Spleen (tissue), 11 donors: ENCODE results near the gene CCM2L. TPM values are rescaled to one million over a fixed set of nuclear protein-coding genes. Genes with fewer than 3 reads are reported as not detected.

Source experiments
- DNase-seq: peaks from one replicate; pipeline ENCODE4 v3.0.0-alpha.2; 2020
- H3K27ac ChIP-seq, 8 donors: fragments of 200-600 bp; sonication (generic) in 7 of 8; 1 replicate in 4 of 8; 2 replicates in 4 of 8; pipeline versions ENCODE4 v1.5.0 to v1.8.0; 2016 to 2021; ENCODE audit warnings: inconsistent platforms in 4 of 8, mild to moderate bottlenecking in 4 of 8, moderate library complexity in 1 of 8
- H3K27me3 ChIP-seq, 7 donors: fragments of 200-600 bp; sonication (generic) in 6 of 7; replicated peaks in 1 of 7; 1 replicate in 4 of 7; 2 replicates in 3 of 7; pipeline versions ENCODE4 v1.5.0 to v1.8.0; 2016 to 2021; ENCODE audit warnings: inconsistent platforms in 3 of 7, mild to moderate bottlenecking in 1 of 7
- H3K36me3 ChIP-seq, 6 donors: fragments of 200-600 bp; sonication (generic) in 5 of 6; 1 replicate in 4 of 6; 2 replicates in 2 of 6; pipeline versions ENCODE4 v1.5.0 to v1.8.0; 2016 to 2021; ENCODE audit warnings: inconsistent platforms in 2 of 6
- H3K4me1 ChIP-seq, 6 donors: fragments of 200-600 bp; sonication (generic) in 5 of 6; 1 replicate in 3 of 6; 2 replicates in 3 of 6; pipeline versions ENCODE4 v1.5.0 to v1.8.0; 2016 to 2021; ENCODE audit warnings: inconsistent platforms in 3 of 6
- H3K4me3 ChIP-seq, 8 donors: fragments of 200-600 bp; sonication (generic) in 7 of 8; 1 replicate in 4 of 8; 2 replicates in 4 of 8; pipeline versions ENCODE4 v1.5.0 to v1.8.0; 2016 to 2021; ENCODE audit warnings: inconsistent platforms in 4 of 8, mild to moderate bottlenecking in 4 of 8, moderate library complexity in 2 of 8
- H3K9me3 ChIP-seq, 8 donors: fragments of 200-600 bp; sonication (generic) in 7 of 8; 1 replicate in 4 of 8; 2 replicates in 4 of 8; pipeline versions ENCODE4 v1.5.0 to v1.8.0; 2016 to 2021; ENCODE audit warnings: inconsistent platforms in 4 of 8
- CTCF ChIP-seq, 11 experiments: fragments of 200-600 bp in 7 of 11; fragments of 450-650 bp in 4 of 11; sonication (generic) in 4 of 11; IDR thresholded peaks in 8 of 11; conservative IDR thresholded peaks in 3 of 11; 1 replicate in 7 of 11; 2 replicates in 4 of 11; pipeline versions ENCODE4 v1.4.0 to v1.8.0; 2016 to 2021; ENCODE audit warnings: antibody characterized with exemption in 11 of 11, inconsistent platforms in 4 of 11, mild to moderate bottlenecking in 1 of 11
- POLR2A ChIP-seq, 3 donors: fragments of 450-650 bp; IDR thresholded peaks; one replicate each; pipeline ENCODE4 v1.5.1; 2017; ENCODE audit warnings: antibody characterized with exemption in 3 of 3, mild to moderate bottlenecking in 1 of 3
- POLR2AphosphoS5 ChIP-seq, 3 donors: sonication (generic); formaldehyde crosslinking; IDR thresholded peaks; one replicate each; pipeline ENCODE4 v1.5.1; 2017; ENCODE audit warnings: antibody characterized with exemption in 3 of 3
- WGBS, 5 donors: extraction: QIAGEN DNeasy Blood & Tissue Kit in 3 of 5; methylation state at CpG; one replicate each; pipeline versions ENCODE4 v1.1.5 to v1.1.7; 2013 to 2018; 5-methylcytosine and 5-hydroxymethylcytosine counted together
- intact Hi-C: fragments of 100-400 bp; cut with DNase I; formaldehyde crosslinking; loops from one replicate; pipeline ENCODE4 v1.15.0; 2023; ENCODE audit warnings: low total_unique reads
- polyA plus RNA-seq, 3 donors: library from polyadenylated mRNA; stranded (reverse); fragments of 200-250 nt; gene quantifications; one replicate each; pipeline ENCODE4 v1.2.1, GENCODE V29; 2013
- total RNA-seq, 7 donors: library from RNA; depleted of rRNA in 3 of 7; stranded (reverse); fragments of >200 nt in 3 of 7; fragmentation: NEBNext Ultra II Directional in 4 of 7; extraction: Animal tissue kit (Norgen Biotek cat#: 25700) in 4 of 7; gene quantifications; one replicate each; pipeline versions ENCODE4 v1.1.0 to v1.2.1, GENCODE V29; 2016 to 2021
- donor health status: healthy with polysubstance abuse.
- donor health status: DM: no; HTN: no; CAD: no; lungs with moderate emphysema.
- donor health status: DM: no; HTN: no; CAD: no.
- donor health status: Bipolar disorder and iron deficiency.
- donor health status: healthy.
- donor health status: DM: no; HTN: no; CAD: no.
- donor health status: DM: yes; HTN: yes; CAD: no.

CCM2L gene
- total and polyA plus RNA-seq, 10 donors = 27.6 to 186 (median 135) TPM

DNA sequence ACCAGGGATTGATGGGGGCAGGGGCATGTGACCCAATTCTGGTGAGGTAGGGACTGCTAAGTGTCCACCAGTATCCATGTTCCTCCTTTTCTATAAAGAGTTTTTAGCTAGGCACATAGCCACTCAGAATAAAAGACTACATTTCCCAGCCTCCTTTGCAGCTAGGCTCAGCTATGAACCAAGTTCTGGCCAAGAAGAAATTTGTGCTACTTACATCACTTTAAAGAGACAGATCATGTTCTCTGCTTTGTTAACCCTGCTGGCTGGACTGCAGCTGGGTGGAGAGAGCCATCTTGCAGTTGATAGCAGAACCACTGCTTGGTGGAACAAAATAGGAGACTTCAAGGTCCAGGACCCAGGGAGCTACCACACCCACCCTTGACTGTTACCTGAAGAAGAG, 5.3 kb upstream of the CCM2L start:
- H3K36me3 ChIP-seq = no peaks in the 10 kb centered on the region
- H3K27ac ChIP-seq = peak overlapping the region in 4 of 8 donors; percentile 82 to 87 (median 86)
- peaks cover 0 to 7% (median 0%) of the 10 kb centered on the region in 7 donors for H3K27me3 ChIP-seq
- peaks cover 2 to 31% (median 20%) of the 10 kb centered on the region in 6 donors for H3K4me1 ChIP-seq
- no peaks in the 10 kb centered on the region for H3K9me3 ChIP-seq
- intact Hi-C loops = no loop called here
- TF ChIP-seq CTCF (IDR thresholded peaks at IDR 0.05 in 8 of 11, conservative IDR thresholded peaks at IDR 0.05 in 3 of 11) (no peak), POLR2A (IDR thresholded peaks at IDR 0.05) (no peak), POLR2AphosphoS5 (IDR thresholded peaks at IDR 0.05) (no peak)
- no peak overlapping the region for H3K4me3 ChIP-seq
- DNase-seq = peak; percentile 4

GRCh38 chr20:32006053-32006452, 4.2 kb upstream of the CCM2L start:
- H3K9me3 ChIP-seq = no peaks in the 10 kb centered on the region
- WGBS, 5 donors = 71 to 82% (median 78%) methylated on average over 5 of the region's 5 CpGs
- peak overlapping the region in 5 of 8 donors; percentile 78 to 87 (median 85) for H3K27ac ChIP-seq
- no peak for TF ChIP-seq POLR2AphosphoS5 (IDR thresholded peaks at IDR 0.05)
- no peak for TF ChIP-seq POLR2A (IDR thresholded peaks at IDR 0.05)
- TF ChIP-seq CTCF (IDR thresholded peaks at IDR 0.05 in 8 of 11, conservative IDR thresholded peaks at IDR 0.05 in 3 of 11) = no peak
- H3K4me1 ChIP-seq = peaks cover 2 to 31% (median 20%) of the 10 kb centered on the region in 6 donors
- peaks cover 0 to 18% (median 0%) of the 10 kb centered on the region in 7 donors for H3K27me3 ChIP-seq
- no peak for DNase-seq
- no peaks in the 10 kb centered on the region for H3K36me3 ChIP-seq
- no peak overlapping the region for H3K4me3 ChIP-seq
- intact Hi-C loops = no loop called here

DNA sequence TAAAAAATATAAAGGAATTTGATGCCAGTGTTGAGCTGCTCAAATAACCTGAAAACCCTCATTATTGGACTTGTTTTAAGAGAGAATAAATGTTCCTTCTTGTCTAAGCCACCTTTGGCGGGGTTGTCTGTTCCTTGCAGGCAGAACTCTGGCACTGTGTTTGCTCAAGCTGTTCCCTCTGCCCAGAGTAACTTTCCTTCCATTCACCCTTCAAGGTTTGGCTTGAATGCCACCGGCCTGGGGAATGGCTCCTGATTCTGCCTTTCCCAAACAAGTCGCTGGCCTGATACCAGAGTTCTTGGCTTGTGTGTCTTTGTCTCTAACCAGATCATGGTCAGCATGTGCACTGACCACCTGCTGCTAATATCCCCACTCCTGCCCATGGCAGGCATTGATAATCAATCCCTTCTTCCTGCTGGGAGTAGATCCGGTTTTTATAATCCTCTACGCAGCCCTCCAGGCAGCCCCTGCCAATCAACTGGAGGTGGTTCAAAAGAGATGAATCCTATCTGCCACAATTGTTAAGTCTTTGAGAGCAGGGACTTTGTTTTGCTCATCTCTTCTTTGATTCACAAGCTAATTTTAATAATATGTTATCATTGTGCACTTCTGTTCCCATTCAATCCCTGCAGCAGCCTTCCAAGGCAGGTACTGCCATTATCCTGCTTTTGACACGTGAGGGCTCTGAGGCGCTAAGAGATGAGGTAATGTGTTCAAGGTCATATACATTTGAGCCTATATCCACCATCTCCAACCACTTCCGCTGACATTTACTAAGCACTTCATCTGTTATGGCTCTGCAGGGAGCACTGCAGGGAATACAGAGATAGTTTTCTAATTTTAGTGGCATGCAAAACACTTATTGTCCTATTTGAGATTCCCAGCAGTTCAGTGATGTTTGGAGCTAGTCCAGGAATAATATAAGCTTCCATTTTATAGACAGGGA, 3.1 kb upstream of the CCM2L start:
- no peak overlapping the region for H3K4me3 ChIP-seq
- intact Hi-C loops = no loop called here
- H3K27ac ChIP-seq = peak overlapping the region; percentile 15 to 87 (median 80)
- H3K9me3 ChIP-seq = no peaks in the 10 kb centered on the region
- TF ChIP-seq CTCF (IDR thresholded peaks at IDR 0.05 in 8 of 11, conservative IDR thresholded peaks at IDR 0.05 in 3 of 11) = no peak
- no peak for TF ChIP-seq POLR2AphosphoS5 (IDR thresholded peaks at IDR 0.05)
- TF ChIP-seq POLR2A (IDR thresholded peaks at IDR 0.05) = no peak
- H3K4me1 ChIP-seq = peaks cover 2 to 31% (median 20%) of the 10 kb centered on the region in 6 donors
- DNase-seq = peak; percentile 27
- H3K27me3 ChIP-seq = peaks cover 0 to 21% (median 0%) of the 10 kb centered on the region in 7 donors
- WGBS, 5 donors = 68 to 79% (median 71%) methylated on average over 8 of the region's 8 CpGs
- no peaks in the 10 kb centered on the region for H3K36me3 ChIP-seq
